IMR-90 (cell line): ENCODE data around the gene CCDC144A. TPM values are rescaled to one million over a fixed set of nuclear protein-coding genes. Genes with fewer than 3 reads are reported as not detected.
"Not testable (repeated sequence)": the region's sequence is repeated elsewhere in the genome, so short reads cannot be mapped to it uniquely, and the experiment has no call there.

Experiments
- ATAC-seq: fragments of 200-7000 bp; cut with Tn5 transposase; 2 replicates; pipeline ENCODE4 v1.9.1; 2020; ENCODE audit warnings: low read depth, mild to moderate bottlenecking, moderate library complexity
- BruUV-seq: library from RNA; stranded (reverse); fragments of 400-500 nt; replicated peaks from 2 replicates; lab custom pipeline; 2021; lab: Mats Ljungman, UMichigan
- CTCF ChIA-PET: fragments of 300-600 bp; formaldehyde crosslinking; extraction: SDS; loops from one replicate; lab custom pipeline; 2021; ENCODE audit warnings: antibody characterized with exemption; lab: Yijun Ruan, JAX
- POLR2A ChIA-PET: fragments of 300-600 bp; sonication (Branson Sonifier 250); formaldehyde crosslinking; loops from one replicate; lab custom pipeline; 2022; ENCODE audit warnings: antibody characterized with exemption; ENCODE audit not compliant: unreplicated experiment; lab: Charles Lee
- DNase-seq: peaks from one replicate; pipeline ENCODE4 v3.0.0; 2013
- H2AFZ ChIP-seq: replicated peaks from 2 replicates; pipeline ENCODE3; 2013; ENCODE audit warnings: low read length, mild to moderate bottlenecking; ENCODE audit not compliant: poor library complexity
- H2AK5ac ChIP-seq: 2 replicates; pipeline ENCODE4 v1.6.1; 2013; ENCODE audit warnings: low read depth, low read length, inconsistent platforms
- H2AK9ac ChIP-seq: replicated peaks from 2 replicates; pipeline ENCODE3; 2013; ENCODE audit warnings: mild to moderate bottlenecking, low read depth, low read length, moderate library complexity; ENCODE audit not compliant: poor library complexity
- H2BK120ac ChIP-seq: 2 replicates; pipeline ENCODE4 v1.6.1; 2013; ENCODE audit warnings: low read depth, low read length, inconsistent platforms
- H2BK15ac ChIP-seq: 3 replicates; pipeline ENCODE4 v1.6.1; 2013; ENCODE audit warnings: low read depth, low read length, inconsistent platforms
- H2BK20ac ChIP-seq: 2 replicates; pipeline ENCODE4 v1.6.1; 2013; ENCODE audit warnings: low read depth, mild to moderate bottlenecking, inconsistent platforms, low read length, moderate library complexity
- H2BK5ac ChIP-seq: 2 replicates; pipeline ENCODE4 v1.6.1; 2013; ENCODE audit warnings: mild to moderate bottlenecking, low read depth, low read length, inconsistent platforms; ENCODE audit not compliant: poor library complexity, severe bottlenecking
- H3K14ac ChIP-seq: replicated peaks from 2 replicates; pipeline ENCODE4 v1.6.1; 2013; ENCODE audit warnings: low read depth, low read length, inconsistent platforms
- H3K18ac ChIP-seq: 2 replicates; pipeline ENCODE4 v1.6.1; 2013; ENCODE audit warnings: low read depth, low read length, control low read depth
- H3K23ac ChIP-seq: 2 replicates; pipeline ENCODE4 v1.6.1; 2013; ENCODE audit warnings: low read depth, low read length, inconsistent platforms
- H3K27ac ChIP-seq: 2 replicates; pipeline ENCODE4 v1.5.1; 2013; ENCODE audit warnings: mild to moderate bottlenecking, control low read depth, low read length; ENCODE audit not compliant: insufficient read depth
- H3K27me3 ChIP-seq: 2 replicates; pipeline ENCODE4 v1.6.1; 2013; ENCODE audit warnings: low read length; ENCODE audit not compliant: control insufficient read depth, insufficient read depth
- H3K36me3 ChIP-seq: 2 replicates; pipeline ENCODE4 v1.6.1; 2013; ENCODE audit warnings: low read length, mixed read lengths; ENCODE audit not compliant: control insufficient read depth, insufficient read depth
- H3K4ac ChIP-seq: 2 replicates; pipeline ENCODE4 v1.6.1; 2013; ENCODE audit warnings: low read depth, low read length, inconsistent platforms
- H3K4me1 ChIP-seq: 2 replicates; pipeline ENCODE4 v1.6.1; 2013; ENCODE audit warnings: low read length, mixed read lengths; ENCODE audit not compliant: control insufficient read depth, insufficient read depth
- H3K4me2 ChIP-seq: 2 replicates; pipeline ENCODE4 v1.6.1; 2013; ENCODE audit warnings: low read depth, mild to moderate bottlenecking, control low read depth, low read length, moderate library complexity
- H3K4me3 ChIP-seq: 2 replicates; pipeline ENCODE4 v1.5.1; 2013; ENCODE audit warnings: low read depth, mild to moderate bottlenecking, control low read depth, low read length, moderate library complexity; ENCODE audit not compliant: insufficient read depth
- H3K56ac ChIP-seq: 2 replicates; pipeline ENCODE4 v1.6.1; 2013; ENCODE audit warnings: low read length, inconsistent platforms; ENCODE audit not compliant: insufficient read depth; ENCODE audit errors: extremely low read depth
- H3K79me1 ChIP-seq, 2 experiments: 2 replicates each; pipeline ENCODE4 v1.6.1; 2013; ENCODE audit warnings: low read length in 2 of 2, inconsistent platforms in 1 of 2, low read depth in 1 of 2
- H3K9ac ChIP-seq: 2 replicates; pipeline ENCODE4 v1.6.1; 2013; ENCODE audit warnings: low read depth, low read length, control low read depth
- H3K9me1 ChIP-seq: 2 replicates; pipeline ENCODE4 v1.6.1; 2013; ENCODE audit warnings: low read length, inconsistent platforms; ENCODE audit not compliant: insufficient read depth
- H3K9me3 ChIP-seq: 2 replicates; pipeline ENCODE4 v1.6.1; 2013; ENCODE audit warnings: low read length; ENCODE audit not compliant: control insufficient read depth, insufficient read depth
- H4K20me1 ChIP-seq: 2 replicates; pipeline ENCODE4 v1.6.1; 2013; ENCODE audit warnings: low read length, inconsistent platforms; ENCODE audit not compliant: insufficient read depth
- H4K5ac ChIP-seq: 2 replicates; pipeline ENCODE4 v1.6.1; 2013; ENCODE audit warnings: mild to moderate bottlenecking, low read depth, low read length, control low read depth
- H4K8ac ChIP-seq, 2 experiments: 2 replicates each; pipeline ENCODE4 v1.6.1; 2013; ENCODE audit warnings: low read depth in 2 of 2, low read length in 2 of 2, control low read depth in 1 of 2, inconsistent platforms in 1 of 2
- H4K91ac ChIP-seq: 2 replicates; pipeline ENCODE4 v1.6.1; 2013; ENCODE audit warnings: low read depth, low read length, inconsistent platforms; ENCODE audit not compliant: insufficient read depth
- CEBPB ChIP-seq: IDR thresholded peaks from 2 replicates; pipeline ENCODE4 v1.6.1; 2012; ENCODE audit warnings: low read depth, low read length, improper control_type of control experiment
- MXI1 ChIP-seq: IDR thresholded peaks from 2 replicates; pipeline ENCODE4 v1.6.1; 2012; ENCODE audit warnings: low read depth, mild to moderate bottlenecking, low read length, moderate library complexity, borderline replicate concordance
- NFE2L2 ChIP-seq: fragments of 150-350 bp; IDR thresholded peaks from 2 replicates; pipeline ENCODE4 v1.6.1; 2016; ENCODE audit warnings: low read depth, mild to moderate bottlenecking, low read length
- WGBS, 2 experiments: methylation state at CpG; one replicate each; pipeline versions ENCODE4 v1.1.5 to v1.1.7; 2013; ENCODE audit warnings: missing lambda C conversion rate in 2 of 2; ENCODE audit not compliant: insufficient read length in 1 of 2; ENCODE audit errors: extremely low coverage in 2 of 2; 5-methylcytosine and 5-hydroxymethylcytosine counted together
- dilution Hi-C: fragments of 300-500 bp; cut with HindIII; formaldehyde crosslinking; loops from one replicate; pipeline ENCODE4 v1.14.3; 2018; ENCODE audit warnings: low sequenced_read_pairs; ENCODE audit not compliant: unreplicated experiment
- in situ Hi-C: fragments of 300-500 bp; cut with MboI; formaldehyde crosslinking; loops from 3 replicates; pipeline ENCODE4 v1.14.3; 2019; ENCODE audit warnings: low sequenced_read_pairs, inconsistent platforms, mixed read lengths
- intact Hi-C: fragments of 100-400 bp; cut with micrococcal nuclease; formaldehyde crosslinking; loops from 2 replicates; pipeline ENCODE4 v1.10.0; 2022
- polyA plus RNA-seq, 3 experiments: library from polyadenylated mRNA; depleted of rRNA; stranded (reverse); fragments of >200 nt; gene quantifications; 2 replicates each; pipeline ENCODE4 v1.2.3, GENCODE V29; 2012; ENCODE audit warnings: low replicate concordance in 1 of 3
- total RNA-seq: library from RNA; depleted of rRNA; stranded (reverse); fragments of >200 nt; gene quantifications from 2 replicates; pipeline ENCODE4 v1.2.3, GENCODE V29; 2012
- TF ChIP-seq, protein P1 (sequence below): fragments of 150-350 bp; IDR thresholded peaks from 2 replicates; pipeline ENCODE4 v1.6.1; 2017; ENCODE audit warnings: mild to moderate bottlenecking, antibody characterized with exemption, low read length, low read depth

CCDC144A gene
- total and polyA plus RNA-seq, 2 of the 4 experiments (the other 2 are of a cell fraction) = 0.51 to 1.4 TPM

DNA sequence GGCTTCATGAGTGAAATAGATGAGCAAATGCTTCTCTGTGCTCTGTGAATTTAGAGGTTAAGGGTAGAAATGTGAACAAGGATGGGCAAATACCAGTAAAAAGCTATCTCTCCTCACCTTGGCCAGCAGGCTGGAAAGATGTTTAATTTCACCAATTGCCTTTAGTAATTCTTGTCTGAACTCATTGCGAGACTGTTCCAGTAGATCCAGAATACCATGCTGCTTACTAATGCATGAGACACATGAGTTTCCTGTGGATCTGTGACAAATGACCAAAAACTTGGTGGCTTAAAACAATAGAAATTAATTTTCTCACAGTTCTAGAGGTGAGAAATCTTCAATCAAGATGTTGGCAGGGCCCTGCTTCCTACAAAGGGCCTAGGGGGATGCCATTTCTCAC is 27.1 kb upstream of the CCDC144A start:
- no TSS peak for BruUV-seq
- DNase-seq = no peak
- no peak overlapping the region for H3K27ac ChIP-seq

DNA sequence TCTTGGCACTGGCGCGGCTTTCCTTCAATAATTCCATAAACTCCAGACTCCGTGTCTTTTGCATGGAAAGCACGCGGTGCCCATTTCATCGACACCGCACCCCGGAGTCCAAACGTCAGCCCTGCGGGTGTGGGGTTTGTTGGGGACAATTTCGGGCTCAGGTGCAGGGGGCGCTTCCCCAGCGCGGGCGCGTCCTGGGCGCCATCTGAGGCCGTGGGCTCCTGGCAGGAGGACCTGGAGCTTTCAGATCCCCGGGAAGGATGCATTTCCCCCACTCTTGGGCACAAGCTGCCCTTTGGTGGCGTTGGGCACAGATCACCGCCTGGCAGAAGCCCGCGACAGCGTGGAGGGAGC is 23.5 kb upstream of the CCDC144A start:
- H3K4me1 ChIP-seq, DNase-seq, H2AK5ac ChIP-seq, H3K4me3 ChIP-seq, H2BK20ac ChIP-seq, H2BK5ac ChIP-seq, H3K9ac ChIP-seq, dilution Hi-C loops, H3K27ac ChIP-seq, H3K14ac ChIP-seq, H3K4me2 ChIP-seq, H2BK15ac ChIP-seq, H3K79me1 ChIP-seq, H3K9me3 ChIP-seq, in situ Hi-C loops, H3K4ac ChIP-seq, BruUV-seq, H4K8ac ChIP-seq, H3K56ac ChIP-seq, POLR2A ChIA-PET, H2BK120ac ChIP-seq, H2AK9ac ChIP-seq, H2AFZ ChIP-seq, ATAC-seq, H3K18ac ChIP-seq, H4K5ac ChIP-seq, H4K91ac ChIP-seq, H3K9me1 ChIP-seq, H4K20me1 ChIP-seq, intact Hi-C loops, H3K36me3 ChIP-seq, H3K23ac ChIP-seq: not testable (repeated sequence)
- WGBS, 2 experiments = 19% methylated on average over 4 of the region's 24 CpGs; no CpG with 5 or more reads in 1 of the 2 experiments
- peaks cover 32% of the 10 kb centered on the region for H3K27me3 ChIP-seq
- CTCF ChIA-PET = interaction anchor here (0.6 kb wide), 1 partner anchor 9 kb away, joined by 4 read pairs; no protein-coding TSS in a partner anchor

More for the DNA sequence above, 27.1 kb upstream of the CCDC144A start:
- no peak overlapping the region for H2AK9ac ChIP-seq
- POLR2A ChIA-PET = no interaction called here
- H3K4me1 ChIP-seq = peaks cover 2% of the 10 kb centered on the region; the same call in 1 of the 2 replicates
- intact Hi-C loops = no loop called here
- no peaks in the 10 kb centered on the region for H3K9me1 ChIP-seq
- WGBS, 2 experiments = no CpG with 5 or more reads among the region's 1 CpG
- no peaks in the 10 kb centered on the region for H4K20me1 ChIP-seq
- H3K23ac ChIP-seq = no peak overlapping the region
- H3K4me2 ChIP-seq = no peak overlapping the region
- ATAC-seq = no peak
- TF ChIP-seq, protein P1, sequence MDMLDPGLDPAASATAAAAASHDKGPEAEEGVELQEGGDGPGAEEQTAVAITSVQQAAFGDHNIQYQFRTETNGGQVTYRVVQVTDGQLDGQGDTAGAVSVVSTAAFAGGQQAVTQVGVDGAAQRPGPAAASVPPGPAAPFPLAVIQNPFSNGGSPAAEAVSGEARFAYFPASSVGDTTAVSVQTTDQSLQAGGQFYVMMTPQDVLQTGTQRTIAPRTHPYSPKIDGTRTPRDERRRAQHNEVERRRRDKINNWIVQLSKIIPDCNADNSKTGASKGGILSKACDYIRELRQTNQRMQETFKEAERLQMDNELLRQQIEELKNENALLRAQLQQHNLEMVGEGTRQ = no peak
- no peak for TF ChIP-seq CEBPB
- TF ChIP-seq MXI1 = no peak
- no peak for TF ChIP-seq NFE2L2
- no peak overlapping the region for H4K5ac ChIP-seq
- no peak overlapping the region for H2AFZ ChIP-seq
- peaks cover 27% of the 10 kb centered on the region for H3K27me3 ChIP-seq
- no peak overlapping the region for H3K14ac ChIP-seq
- dilution Hi-C loops = no loop called here
- H3K36me3 ChIP-seq = no peaks in the 10 kb centered on the region
- H3K4ac ChIP-seq = no peak overlapping the region
- no peak overlapping the region for H2BK15ac ChIP-seq
- no peak overlapping the region for H3K56ac ChIP-seq
- CTCF ChIA-PET = no interaction called here
- no peak overlapping the region for H2BK5ac ChIP-seq
- H2AK5ac ChIP-seq = no peak overlapping the region
- H3K4me3 ChIP-seq = no peak overlapping the region
- no peak overlapping the region for H4K8ac ChIP-seq
- in situ Hi-C loops = no loop called here
- peaks cover 3% of the 10 kb centered on the region; the same call in 1 of the 2 replicates for H3K9me3 ChIP-seq
- no peaks in the 10 kb centered on the region for H3K79me1 ChIP-seq
- no peak overlapping the region for H2BK120ac ChIP-seq
- no peak overlapping the region for H4K91ac ChIP-seq
- no peak overlapping the region for H2BK20ac ChIP-seq
- no peak overlapping the region for H3K9ac ChIP-seq
- H3K18ac ChIP-seq = no peak overlapping the region
